Peyer's patch (tissue), 4 donors: ENCODE data around the gene RAB13. TPM values are rescaled to one million over a fixed set of nuclear protein-coding genes. Genes with fewer than 3 reads are reported as not detected.
A peak's percentile ranks its signal among the peaks of the same experiment; 100 is the strongest.

Experiments used
- DNase-seq, 3 donors: peaks; one replicate each; pipeline ENCODE4 v3.0.0-alpha.2; 2017 to 2019
- H3K27ac ChIP-seq, 4 donors: fragments of 200-600 bp; sonication (generic); one replicate each; pipeline ENCODE4 v1.5.1; 2016 to 2019
- H3K27me3 ChIP-seq, 2 donors: fragments of 200-600 bp; sonication (generic); one replicate each; pipeline ENCODE4 v1.5.1; 2019
- H3K36me3 ChIP-seq, 3 donors: fragments of 200-600 bp; sonication (generic); one replicate each; pipeline ENCODE4 v1.5.1; 2016 to 2019
- H3K4me1 ChIP-seq, 4 donors: fragments of 200-600 bp; sonication (generic); one replicate each; pipeline ENCODE4 v1.5.1; 2016 to 2019
- H3K4me3 ChIP-seq, 4 donors: fragments of 200-600 bp; sonication (generic); 1 replicate in 3 of 4; 2 replicates in 1 of 4; pipeline ENCODE4 v1.5.1; 2016 to 2019; ENCODE audit warnings: mild to moderate bottlenecking in 1 of 4
- H3K9me3 ChIP-seq, 4 donors: fragments of 200-600 bp; sonication (generic); one replicate each; pipeline ENCODE4 v1.5.1; 2016 to 2019; ENCODE audit warnings: mild to moderate bottlenecking in 1 of 4
- POLR2A ChIP-seq, 2 donors: fragments of 450-650 bp; IDR thresholded peaks; one replicate each; pipeline ENCODE4 v1.5.1; 2017; ENCODE audit warnings: antibody characterized with exemption in 2 of 2, mild to moderate bottlenecking in 2 of 2, moderate library complexity in 2 of 2
- total RNA-seq, 4 donors: library from RNA; depleted of rRNA; stranded (reverse); fragments of >200 nt; gene quantifications; one replicate each; pipeline ENCODE4 v1.1.0, GENCODE V29; 2016
- TF ChIP-seq, protein P1 (sequence below), 6 experiments: fragments of 450-650 bp in 4 of 6; fragments of 200-600 bp in 2 of 6; sonication (generic) in 1 of 6; IDR thresholded peaks; one replicate each; pipeline ENCODE4 v1.5.1; 2017 to 2019; ENCODE audit warnings: antibody characterized with exemption in 6 of 6, mild to moderate bottlenecking in 3 of 6, moderate library complexity in 1 of 6

Gene RAB13
- total RNA-seq, 4 donors from 2014 or later = 15.1 to 51.2 (median 15.8) TPM

DNA sequence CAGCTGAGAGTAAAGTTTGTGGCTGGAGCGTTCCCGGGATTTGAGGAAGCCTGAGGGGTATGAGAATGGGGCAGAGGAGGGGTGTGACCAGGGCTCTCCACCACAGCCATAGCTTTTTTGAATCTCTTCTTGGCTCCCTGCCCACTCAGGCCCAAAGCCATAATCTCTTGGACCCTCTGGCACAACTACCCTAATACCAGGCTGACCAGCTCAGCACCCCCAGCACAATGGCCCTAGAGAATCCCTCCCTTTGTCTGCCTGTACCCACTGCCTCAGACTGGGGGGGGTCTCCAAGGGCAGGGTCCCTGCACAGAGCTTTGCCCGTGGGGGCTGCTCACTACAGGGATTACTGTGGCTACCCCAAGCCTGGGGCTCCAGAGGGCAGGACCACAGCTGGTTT lies 47.1 kb downstream of the RAB13 start:
- Histone ChIP-seq H3K4me3 (no peak overlapping the region), H3K36me3 (peaks cover 0 to 90% (median 0%) of the 10 kb centered on the region in 3 donors), H3K27me3 (no peaks in the 10 kb centered on the region), H3K27ac (no peak overlapping the region), H3K4me1 (peaks cover 0 to 4% (median 2%) of the 10 kb centered on the region in 4 donors), H3K9me3 (no peaks in the 10 kb centered on the region)
- no peak for TF ChIP-seq POLR2A (IDR thresholded peaks at IDR 0.05)
- TF ChIP-seq, protein P1, sequence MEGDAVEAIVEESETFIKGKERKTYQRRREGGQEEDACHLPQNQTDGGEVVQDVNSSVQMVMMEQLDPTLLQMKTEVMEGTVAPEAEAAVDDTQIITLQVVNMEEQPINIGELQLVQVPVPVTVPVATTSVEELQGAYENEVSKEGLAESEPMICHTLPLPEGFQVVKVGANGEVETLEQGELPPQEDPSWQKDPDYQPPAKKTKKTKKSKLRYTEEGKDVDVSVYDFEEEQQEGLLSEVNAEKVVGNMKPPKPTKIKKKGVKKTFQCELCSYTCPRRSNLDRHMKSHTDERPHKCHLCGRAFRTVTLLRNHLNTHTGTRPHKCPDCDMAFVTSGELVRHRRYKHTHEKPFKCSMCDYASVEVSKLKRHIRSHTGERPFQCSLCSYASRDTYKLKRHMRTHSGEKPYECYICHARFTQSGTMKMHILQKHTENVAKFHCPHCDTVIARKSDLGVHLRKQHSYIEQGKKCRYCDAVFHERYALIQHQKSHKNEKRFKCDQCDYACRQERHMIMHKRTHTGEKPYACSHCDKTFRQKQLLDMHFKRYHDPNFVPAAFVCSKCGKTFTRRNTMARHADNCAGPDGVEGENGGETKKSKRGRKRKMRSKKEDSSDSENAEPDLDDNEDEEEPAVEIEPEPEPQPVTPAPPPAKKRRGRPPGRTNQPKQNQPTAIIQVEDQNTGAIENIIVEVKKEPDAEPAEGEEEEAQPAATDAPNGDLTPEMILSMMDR (IDR thresholded peaks at IDR 0.05) = no peak
- no peak for DNase-seq

DNA sequence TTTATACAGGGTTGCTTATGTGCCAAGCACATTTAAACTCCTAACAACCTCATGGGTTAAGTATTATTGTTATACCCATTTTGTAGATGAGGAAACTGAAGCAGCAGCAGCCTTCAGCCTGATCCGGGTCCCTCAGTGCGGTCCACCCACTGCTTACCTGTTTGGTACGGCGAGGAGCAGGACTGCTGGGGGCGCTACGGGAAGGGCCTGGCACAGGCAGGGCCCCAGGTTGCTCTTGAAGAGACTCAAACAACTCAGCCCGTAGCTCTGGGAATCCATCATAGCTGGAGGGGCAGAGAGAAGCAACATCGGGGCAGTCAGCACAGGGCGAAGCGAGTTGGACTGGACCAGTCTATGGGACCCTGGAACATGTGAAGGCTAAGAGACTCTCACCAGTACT lies 48.8 kb downstream of the RAB13 start:
- H3K36me3 ChIP-seq = peaks cover 0 to 97% (median 0%) of the 10 kb centered on the region in 3 donors

GRCh38 chr1:153936011-153936802 lies 49.9 kb downstream of the RAB13 start:
- H3K27ac ChIP-seq = no peak overlapping the region
- no peak overlapping the region for H3K4me3 ChIP-seq
- no peaks in the 10 kb centered on the region for H3K9me3 ChIP-seq
- peaks cover 0 to 91% (median 0%) of the 10 kb centered on the region in 3 donors for H3K36me3 ChIP-seq
- H3K4me1 ChIP-seq = no peaks in the 10 kb centered on the region
- no peaks in the 10 kb centered on the region for H3K27me3 ChIP-seq
- DNase-seq = no peak
- TF ChIP-seq, protein P1 (IDR thresholded peaks at IDR 0.05) = no peak
- no peak for TF ChIP-seq POLR2A (IDR thresholded peaks at IDR 0.05)

More for the DNA sequence above, 48.8 kb downstream of the RAB13 start:
- no peak for DNase-seq
- H3K9me3 ChIP-seq = no peaks in the 10 kb centered on the region
- no peaks in the 10 kb centered on the region for H3K27me3 ChIP-seq
- H3K4me3 ChIP-seq = no peak overlapping the region
- H3K27ac ChIP-seq = no peak overlapping the region
- TF ChIP-seq, protein P1 (IDR thresholded peaks at IDR 0.05) = no peak
- TF ChIP-seq POLR2A (IDR thresholded peaks at IDR 0.05) = no peak
- H3K4me1 ChIP-seq = no peaks in the 10 kb centered on the region

DNA sequence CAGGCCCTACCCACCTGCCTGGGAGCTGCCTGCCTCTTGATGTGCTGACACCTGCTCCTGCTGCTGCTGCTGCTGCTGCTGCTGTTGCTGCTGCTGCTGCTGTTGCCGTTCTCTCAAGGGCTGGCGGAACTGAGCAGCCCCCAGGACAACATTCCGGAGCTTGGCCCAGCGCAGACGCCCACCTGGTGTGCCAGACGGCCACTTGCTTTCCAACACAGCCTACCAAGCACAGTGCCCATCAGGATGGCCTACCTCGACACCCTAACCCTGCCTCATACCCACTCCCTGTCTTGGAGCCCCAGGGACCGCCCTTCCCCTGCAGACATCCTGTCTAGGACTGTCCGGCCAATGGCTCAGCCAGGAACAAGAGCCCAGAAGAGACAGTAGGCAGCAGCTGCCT lies 51.4 kb downstream of the RAB13 start:
- no peaks in the 10 kb centered on the region for H3K4me1 ChIP-seq
- H3K27me3 ChIP-seq = no peaks in the 10 kb centered on the region
- no peak overlapping the region for H3K27ac ChIP-seq
- H3K36me3 ChIP-seq = peaks cover 0 to 87% (median 0%) of the 10 kb centered on the region in 3 donors
- no peak overlapping the region for H3K4me3 ChIP-seq
- peak in 1 of 3 donors; percentile 40 for DNase-seq
- TF ChIP-seq, protein P1 (IDR thresholded peaks at IDR 0.05) = no peak
- TF ChIP-seq POLR2A (IDR thresholded peaks at IDR 0.05) = no peak
- H3K9me3 ChIP-seq = no peaks in the 10 kb centered on the region

GRCh38 chr1:153933955-153934354 lies 52.2 kb downstream of the RAB13 start:
- Histone ChIP-seq H3K4me1 (no peaks in the 10 kb centered on the region), H3K27ac (no peak overlapping the region), H3K9me3 (no peaks in the 10 kb centered on the region), H3K4me3 (no peak overlapping the region), H3K36me3 (peaks cover 0 to 80% (median 0%) of the 10 kb centered on the region in 3 donors), H3K27me3 (no peaks in the 10 kb centered on the region)
- peak in 1 of 3 donors; percentile 8 for DNase-seq
- TF ChIP-seq, protein P1 (IDR thresholded peaks at IDR 0.05) = no peak
- TF ChIP-seq POLR2A (IDR thresholded peaks at IDR 0.05) = no peak
